HepG2 (cell line): ENCODE measurements around the gene LTBR. TPM values are rescaled to one million over a fixed set of nuclear protein-coding genes. Genes with fewer than 3 reads are reported as not detected.

Source experiments
- ATAC-seq: fragments of 200-7000 bp; cut with Tn5 transposase; 3 replicates; pipeline ENCODE4 v1.9.1; 2020; ENCODE audit warnings: mild to moderate bottlenecking, moderate library complexity
- BruUV-seq: library from RNA; stranded (reverse); fragments of 400-500 nt; replicated peaks from 2 replicates; lab custom pipeline; 2021; lab: Mats Ljungman, UMichigan
- CTCF ChIA-PET: fragments of 300-600 bp; formaldehyde crosslinking; extraction: SDS; loops from one replicate; lab custom pipeline; 2021; ENCODE audit warnings: low total read pairs, inconsistent platforms, low intra/inter-chr PET ratio; lab: Yijun Ruan, JAX
- POLR2A ChIA-PET: fragments of 350-600 bp; sonication (Branson Sonifier 250); formaldehyde crosslinking; loops from one replicate; lab custom pipeline; 2020; ENCODE audit warnings: antibody characterized with exemption, inconsistent platforms; lab: Yijun Ruan, JAX
- DNase-seq: peaks from one replicate; pipeline ENCODE4 v3.0.0-alpha.2; 2015; ENCODE audit warnings: low spot score
- FAIRE-seq: peaks from 3 replicates; lab custom pipeline; 2011; peaks lifted over from hg19 to GRCh38; lab: Jason Lieb, UNC
- H2AFZ ChIP-seq: one replicate; pipeline ENCODE4 v1.6.1; 2011; ENCODE audit warnings: low read length, inconsistent platforms
- H3K27ac ChIP-seq: fragments of 300-600 bp; 3 replicates; pipeline ENCODE4 v1.8.0; 2011; ENCODE audit warnings: mixed run types, mild to moderate bottlenecking, mixed read lengths, low read length, inconsistent platforms; ENCODE audit not compliant: insufficient read depth; ENCODE audit errors: extremely low read length
- H3K27me3 ChIP-seq, 2 experiments: fragments of 200-600 bp in 1 of 2; 2 replicates in 1 of 2; 3 replicates in 1 of 2; pipeline versions ENCODE4 v1.6.0 to v1.8.0; 2011; ENCODE audit warnings: low read length in 2 of 2, mild to moderate bottlenecking in 2 of 2, moderate library complexity in 2 of 2, inconsistent platforms in 1 of 2; ENCODE audit not compliant: insufficient read depth in 2 of 2, control insufficient read depth in 1 of 2
- H3K36me3 ChIP-seq, 2 experiments: fragments of 200-600 bp in 1 of 2; replicated peaks in 1 of 2; 2 replicates in 1 of 2; 3 replicates in 1 of 2; pipeline versions ENCODE4 v1.5.1 to v1.8.0; 2011; ENCODE audit warnings: low read length in 2 of 2, inconsistent platforms in 1 of 2; ENCODE audit not compliant: insufficient read depth in 2 of 2, control insufficient read depth in 1 of 2
- H3K4me1 ChIP-seq: 2 replicates; pipeline ENCODE4 v1.5.1; 2012; ENCODE audit warnings: low read length, inconsistent platforms; ENCODE audit not compliant: insufficient read depth
- H3K4me2 ChIP-seq: 2 replicates; pipeline ENCODE4 v1.6.0; 2011; ENCODE audit warnings: low read depth, low read length, inconsistent platforms
- H3K4me3 ChIP-seq, 3 experiments: fragments of 200-600 bp in 1 of 3; sonication (generic), shearing (Covaris generic) in 1 of 3; replicated peaks in 1 of 3; 2 replicates each; pipeline ENCODE4 v1.5.1; 2011 to 2016; ENCODE audit warnings: low read length in 3 of 3, inconsistent platforms in 2 of 3, low read depth in 2 of 3, mild to moderate bottlenecking in 2 of 3, control low read depth in 1 of 3, mixed read lengths in 1 of 3; ENCODE audit not compliant: insufficient read depth in 1 of 3
- H3K79me2 ChIP-seq: one replicate; pipeline ENCODE4 v1.6.1; 2011; ENCODE audit warnings: low read length, inconsistent platforms; ENCODE audit not compliant: insufficient read depth
- H3K9ac ChIP-seq: 2 replicates; pipeline ENCODE4 v1.6.0; 2011; ENCODE audit warnings: mild to moderate bottlenecking, low read depth, low read length, inconsistent platforms; ENCODE audit not compliant: insufficient read depth
- H3K9me3 ChIP-seq: 2 replicates; pipeline ENCODE4 v1.5.1; 2012; ENCODE audit warnings: mild to moderate bottlenecking, low read length
- H4K20me1 ChIP-seq: 2 replicates; pipeline ENCODE4 v1.6.0; 2011; ENCODE audit warnings: inconsistent platforms, mild to moderate bottlenecking, low read length, moderate library complexity; ENCODE audit not compliant: insufficient read depth
- ATF1 ChIP-seq: IDR thresholded peaks from 2 replicates; pipeline ENCODE4 v1.6.1; 2016; ENCODE audit warnings: mild to moderate bottlenecking, control low read depth
- CEBPZ ChIP-seq: IDR thresholded peaks from 2 replicates; pipeline ENCODE4 v1.6.1; 2012; ENCODE audit warnings: low read length, improper control_type of control experiment
- CSRNP1 ChIP-seq: sonication (generic); formaldehyde crosslinking; IDR thresholded peaks from 2 replicates; pipeline ENCODE4 v1.8.1; 2023; ENCODE audit warnings: mild to moderate bottlenecking, missing genetic modification reagents
- TAF15 ChIP-seq: fragments of 200-400 bp; formaldehyde crosslinking; IDR thresholded peaks from one replicate; pipeline ENCODE4 v1.6.1; 2018; ENCODE audit warnings: mild to moderate bottlenecking, low read depth, low read length; ENCODE audit not compliant: poor library complexity, severe bottlenecking
- ZNF24 ChIP-seq: fragments of 450-650 bp; IDR thresholded peaks from 2 replicates; pipeline ENCODE4 v1.6.1; 2017; ENCODE audit warnings: antibody characterized with exemption, mild to moderate bottlenecking
- WGBS: methylation state at CpG from one replicate; pipeline ENCODE4 v1.1.6; 2017; ENCODE audit warnings: low lambda C conversion rate; 5-methylcytosine and 5-hydroxymethylcytosine counted together
- in situ Hi-C: cut with HindIII; loops from 2 replicates; pipeline ENCODE4 v1.10.0; 2017; ENCODE audit warnings: low pct_unique_long_range_greater_than_20kb; ENCODE audit not compliant: extremely low pct_ligation_motif_present
- intact Hi-C: fragments of 100-400 bp; cut with micrococcal nuclease; formaldehyde crosslinking; loops from one replicate; pipeline ENCODE4 v1.10.0; 2022; ENCODE audit not compliant: unreplicated experiment
- polyA plus RNA-seq, 8 experiments: library from polyadenylated mRNA; depleted of rRNA in 3 of 8; stranded (reverse) in 7 of 8; unstranded in 1 of 8; fragments of >200 nt; fragmentation: Illumina TruSeq in 4 of 8; extraction: Trizol in 4 of 8; gene quantifications; 2 replicates each; pipeline versions ENCODE4 v1.2.1 to v1.2.3, GENCODE V29; 2011 to 2016; ENCODE audit warnings: low read depth in 4 of 8, missing spikeins in 1 of 8, mixed read lengths in 1 of 8; ENCODE audit not compliant: insufficient read depth in 1 of 8
- total RNA-seq, 5 experiments: library from RNA; depleted of rRNA; stranded (reverse); fragments of >200 nt; fragmentation: Illumina TruSeq; extraction: Trizol; gene quantifications; 2 replicates each; pipeline ENCODE4 v1.2.3, GENCODE V29; 2016; ENCODE audit warnings: low read depth in 1 of 5

The LTBR gene
- total and polyA plus RNA-seq, 2 of the 13 experiments (the other 11 are each of a cell fraction or from before 2014, with no cell fraction given) = 31.4 to 34.8 TPM

GRCh38 chr12:6355491-6356373 lies 28.2 kb upstream of the LTBR start (continued):
- TF ChIP-seq TAF15 (no peak), ATF1 (CRISPR knock-in tag) (no peak), CSRNP1 (no peak)

GRCh38 chr12:6356374-6356820 lies 27.6 kb upstream of the LTBR start:
- H3K9me3 ChIP-seq = no peaks in the 10 kb centered on the region
- no peak overlapping the region for H2AFZ ChIP-seq
- no peak overlapping the region for H3K27ac ChIP-seq
- no peak overlapping the region for H3K4me2 ChIP-seq
- no TSS peak for BruUV-seq
- intact Hi-C loops (no loop called here), in situ Hi-C loops (no loop called here)
- H3K27me3 ChIP-seq = no peaks in the 10 kb centered on the region
- no peak overlapping the region for H3K9ac ChIP-seq
- H3K79me2 ChIP-seq = no peaks in the 10 kb centered on the region
- peaks cover 61% of the 10 kb centered on the region for H3K4me1 ChIP-seq
- CTCF ChIA-PET = no interaction called here
- POLR2A ChIA-PET = interaction anchor here (1.3 to 5.4 kb wide), 9 partner anchors 11 to 44 kb away, joined by 3 to 42 read pairs (median 6); partner anchors contain the start of genes LTBR and TNFRSF1A
- DNase-seq = no peak
- ATAC-seq = no peak
- FAIRE-seq = no peak
- H3K36me3 ChIP-seq = no peaks in the 10 kb centered on the region
- 93% methylated on average over 5 of the region's 5 CpGs for WGBS
- H4K20me1 ChIP-seq = no peaks in the 10 kb centered on the region
- no peak overlapping the region for H3K4me3 ChIP-seq
- TF ChIP-seq CEBPZ = no peak
- peak; percentile 81 for TF ChIP-seq ZNF24
